ENCODE measurements around the gene ZFP36L1.

Gene ZFP36L1

GRCh38 chr14:68794130-68794850 lies 1.4 kb upstream of the ZFP36L1 start:
- TF ChIP-seq ZFX (IDR thresholded peaks at IDR 0.05; ENCODE audit: borderline replicate concordance) (no peak), CTCF (IDR thresholded peaks at IDR 0.05) (no peak)
- H3K27ac ChIP-seq: peak overlapping the region; percentile 99

- peak overlapping the region; percentile 99 for H3K27ac ChIP-seq
- TF ChIP-seq CTCF (IDR thresholded peaks at IDR 0.05) (no peak), ZFX (IDR thresholded peaks at IDR 0.05; ENCODE audit: borderline replicate concordance) (no peak)
Measured at GRCh38 chr14:68793734-68794129, 865 bp upstream of the ZFP36L1 start.

- H3K27ac ChIP-seq: peak overlapping the region; percentile 99
- TF ChIP-seq CTCF (IDR thresholded peaks at IDR 0.05) (no peak), ZFX (IDR thresholded peaks at IDR 0.05; ENCODE audit: borderline replicate concordance) (no peak)
Measured at GRCh38 chr14:68792678-68792978, 239 bp downstream of the ZFP36L1 start.

GRCh38 chr14:68791902-68792677 lies 777 bp downstream of the ZFP36L1 start:
- TF ChIP-seq CTCF (IDR thresholded peaks at IDR 0.05) (no peak), ZFX (IDR thresholded peaks at IDR 0.05; ENCODE audit: borderline replicate concordance) (no peak)
- H3K27ac ChIP-seq: peak overlapping the region; percentile 99

- TF ChIP-seq ZFX (IDR thresholded peaks at IDR 0.05; ENCODE audit: borderline replicate concordance) (no peak), CTCF (IDR thresholded peaks at IDR 0.05) (no peak)
- H3K27ac ChIP-seq: peak overlapping the region; percentile 99
Measured at GRCh38 chr14:68791078-68791901, 1.6 kb downstream of the ZFP36L1 start.

- peak overlapping the region; percentile 99 for H3K27ac ChIP-seq
- TF ChIP-seq CTCF (IDR thresholded peaks at IDR 0.05) (no peak), ZFX (IDR thresholded peaks at IDR 0.05; ENCODE audit: borderline replicate concordance) (no peak)
Measured at GRCh38 chr14:68790644-68791077, 2.2 kb downstream of the ZFP36L1 start.
